Measurements from ENCODE around the gene LRRC49. TPM values are rescaled to one million over a fixed set of nuclear protein-coding genes. Genes with fewer than 3 reads are reported as not detected.

The LRRC49 gene
- total RNA-seq, 1 donor, result 18.1 TPM

DNA sequence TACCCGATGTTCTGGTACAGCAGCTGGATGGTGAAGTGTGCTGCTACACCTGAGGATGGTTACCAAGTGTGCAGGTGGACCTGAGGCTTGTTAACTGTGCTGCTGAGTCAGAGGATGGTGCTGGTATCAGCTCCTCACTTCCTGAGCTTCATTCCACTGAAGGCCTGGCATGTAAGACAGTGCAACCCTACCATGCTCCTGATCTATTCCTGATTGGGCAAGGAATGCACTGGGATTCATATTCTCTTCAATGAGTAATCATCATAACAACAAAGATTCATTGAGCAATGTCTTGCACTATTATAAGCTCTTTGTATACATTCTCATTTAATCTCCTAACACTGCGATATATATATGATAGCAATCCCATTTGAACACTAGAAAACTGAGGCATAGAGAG is 159.7 kb downstream of the LRRC49 start:
- peaks cover 65% of the 10 kb centered on the region for H3K4me1 ChIP-seq (ENCODE audit: insufficient read depth, low read length)
- H3K27ac ChIP-seq (ENCODE audit: low read depth, low read length), result peak overlapping the region; percentile 85
- H3K36me3 ChIP-seq (ENCODE audit: insufficient read depth, low read length), result no peaks in the 10 kb centered on the region
- H3K79me2 ChIP-seq (ENCODE audit: insufficient read depth, low read length), result no peaks in the 10 kb centered on the region
- DNase-seq (ENCODE audit: insufficient read length, low spot score, missing footprints), result peak; percentile 66
- H3K4me3 ChIP-seq (ENCODE audit: insufficient read depth, low read length), result no peak overlapping the region
- H2AFZ ChIP-seq (ENCODE audit: low read length), result no peak overlapping the region
- no peaks in the 10 kb centered on the region for H3K9me3 ChIP-seq (ENCODE audit: low read depth, low read length)
- TF ChIP-seq, protein P1, sequence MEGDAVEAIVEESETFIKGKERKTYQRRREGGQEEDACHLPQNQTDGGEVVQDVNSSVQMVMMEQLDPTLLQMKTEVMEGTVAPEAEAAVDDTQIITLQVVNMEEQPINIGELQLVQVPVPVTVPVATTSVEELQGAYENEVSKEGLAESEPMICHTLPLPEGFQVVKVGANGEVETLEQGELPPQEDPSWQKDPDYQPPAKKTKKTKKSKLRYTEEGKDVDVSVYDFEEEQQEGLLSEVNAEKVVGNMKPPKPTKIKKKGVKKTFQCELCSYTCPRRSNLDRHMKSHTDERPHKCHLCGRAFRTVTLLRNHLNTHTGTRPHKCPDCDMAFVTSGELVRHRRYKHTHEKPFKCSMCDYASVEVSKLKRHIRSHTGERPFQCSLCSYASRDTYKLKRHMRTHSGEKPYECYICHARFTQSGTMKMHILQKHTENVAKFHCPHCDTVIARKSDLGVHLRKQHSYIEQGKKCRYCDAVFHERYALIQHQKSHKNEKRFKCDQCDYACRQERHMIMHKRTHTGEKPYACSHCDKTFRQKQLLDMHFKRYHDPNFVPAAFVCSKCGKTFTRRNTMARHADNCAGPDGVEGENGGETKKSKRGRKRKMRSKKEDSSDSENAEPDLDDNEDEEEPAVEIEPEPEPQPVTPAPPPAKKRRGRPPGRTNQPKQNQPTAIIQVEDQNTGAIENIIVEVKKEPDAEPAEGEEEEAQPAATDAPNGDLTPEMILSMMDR (IDR thresholded peaks at IDR 0.05; ENCODE audit: extremely low read depth, low read depth, low read length), result no peak
- H4K20me1 ChIP-seq (ENCODE audit: insufficient read depth, low read length), result no peaks in the 10 kb centered on the region
- peak overlapping the region; percentile 5 for H3K4me2 ChIP-seq (ENCODE audit: insufficient read depth, low read length)
- no peaks in the 10 kb centered on the region for H3K27me3 ChIP-seq (ENCODE audit: insufficient read depth, low read length)

DNA sequence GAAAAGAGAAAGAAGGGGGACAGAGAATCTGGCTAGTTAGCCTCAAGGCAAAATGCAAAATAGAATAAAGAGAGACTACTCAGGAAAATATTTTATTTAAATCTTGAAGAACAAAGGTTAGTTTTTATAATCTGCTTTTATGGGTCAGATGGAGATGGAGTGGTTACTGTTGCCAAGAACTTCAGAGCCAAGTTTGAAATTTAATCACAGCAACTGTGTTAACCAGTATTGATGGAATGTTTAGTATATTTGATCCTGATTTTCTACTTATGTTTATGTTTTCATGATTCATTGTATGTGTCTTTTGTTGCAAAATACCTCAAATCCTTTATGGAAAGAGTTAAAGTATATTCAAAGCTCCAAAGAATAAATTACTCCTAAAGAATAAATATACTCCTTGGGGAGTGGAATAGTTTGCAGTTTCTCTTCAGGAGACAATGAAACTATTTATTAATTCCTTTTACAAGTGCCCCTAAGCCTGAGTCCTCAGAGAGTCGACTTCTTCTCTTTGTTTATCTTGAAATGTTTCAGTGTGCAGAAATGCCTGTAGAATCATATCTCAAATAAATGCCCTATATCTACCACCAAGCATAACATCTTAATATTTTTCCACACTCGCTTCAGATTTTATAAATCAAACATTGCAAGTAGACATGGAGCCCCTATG is 161.8 kb downstream of the LRRC49 start:
- H3K9me3 ChIP-seq (ENCODE audit: low read depth, low read length), result no peaks in the 10 kb centered on the region
- TF ChIP-seq, protein P1 (IDR thresholded peaks at IDR 0.05; ENCODE audit: extremely low read depth, low read depth, low read length), result no peak
- peak; percentile 36 for DNase-seq (ENCODE audit: insufficient read length, low spot score, missing footprints)
- no peak overlapping the region for H2AFZ ChIP-seq (ENCODE audit: low read length)
- H3K27ac ChIP-seq (ENCODE audit: low read depth, low read length), result peak overlapping the region; percentile 80
- H3K27me3 ChIP-seq (ENCODE audit: insufficient read depth, low read length), result no peaks in the 10 kb centered on the region
- peak overlapping the region; percentile 24 for H3K4me2 ChIP-seq (ENCODE audit: insufficient read depth, low read length)
- H3K4me1 ChIP-seq (ENCODE audit: insufficient read depth, low read length), result peaks cover 54% of the 10 kb centered on the region
- no peak overlapping the region for H3K4me3 ChIP-seq (ENCODE audit: insufficient read depth, low read length)
- no peaks in the 10 kb centered on the region for H4K20me1 ChIP-seq (ENCODE audit: insufficient read depth, low read length)
- no peaks in the 10 kb centered on the region for H3K79me2 ChIP-seq (ENCODE audit: insufficient read depth, low read length)
- H3K36me3 ChIP-seq (ENCODE audit: insufficient read depth, low read length), result no peaks in the 10 kb centered on the region

DNA sequence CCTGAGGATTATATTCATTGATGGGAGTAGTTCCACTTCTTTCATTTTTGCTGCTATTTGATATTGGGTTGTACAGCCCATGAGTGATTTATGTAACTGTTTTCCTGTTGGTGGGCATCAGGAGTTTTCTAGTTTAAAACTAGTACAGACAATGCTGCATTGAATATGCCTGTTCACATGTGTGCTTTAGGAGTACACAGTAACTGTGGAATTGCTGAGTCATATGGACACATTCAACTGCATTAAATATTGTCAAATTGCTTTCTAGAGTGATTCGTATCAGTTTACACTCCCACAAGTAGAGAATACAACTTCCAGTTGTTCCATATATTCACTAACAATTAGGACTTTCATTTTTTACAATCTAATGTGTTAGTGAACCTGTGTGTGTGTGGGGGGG is 162.8 kb downstream of the LRRC49 start:
- H3K36me3 ChIP-seq (ENCODE audit: insufficient read depth, low read length), result no peaks in the 10 kb centered on the region
- H3K4me1 ChIP-seq (ENCODE audit: insufficient read depth, low read length), result peaks cover 43% of the 10 kb centered on the region
- H3K4me3 ChIP-seq (ENCODE audit: insufficient read depth, low read length), result no peak overlapping the region
- H3K4me2 ChIP-seq (ENCODE audit: insufficient read depth, low read length), result no peak overlapping the region
- H3K27ac ChIP-seq (ENCODE audit: low read depth, low read length), result peak overlapping the region; percentile 26
- H2AFZ ChIP-seq (ENCODE audit: low read length), result no peak overlapping the region
- TF ChIP-seq, protein P1 (IDR thresholded peaks at IDR 0.05; ENCODE audit: extremely low read depth, low read depth, low read length), result no peak
- no peaks in the 10 kb centered on the region for H4K20me1 ChIP-seq (ENCODE audit: insufficient read depth, low read length)
- no peaks in the 10 kb centered on the region for H3K27me3 ChIP-seq (ENCODE audit: insufficient read depth, low read length)
- no peaks in the 10 kb centered on the region for H3K79me2 ChIP-seq (ENCODE audit: insufficient read depth, low read length)
- DNase-seq (ENCODE audit: insufficient read length, low spot score, missing footprints), result no peak
- no peaks in the 10 kb centered on the region for H3K9me3 ChIP-seq (ENCODE audit: low read depth, low read length)

DNA sequence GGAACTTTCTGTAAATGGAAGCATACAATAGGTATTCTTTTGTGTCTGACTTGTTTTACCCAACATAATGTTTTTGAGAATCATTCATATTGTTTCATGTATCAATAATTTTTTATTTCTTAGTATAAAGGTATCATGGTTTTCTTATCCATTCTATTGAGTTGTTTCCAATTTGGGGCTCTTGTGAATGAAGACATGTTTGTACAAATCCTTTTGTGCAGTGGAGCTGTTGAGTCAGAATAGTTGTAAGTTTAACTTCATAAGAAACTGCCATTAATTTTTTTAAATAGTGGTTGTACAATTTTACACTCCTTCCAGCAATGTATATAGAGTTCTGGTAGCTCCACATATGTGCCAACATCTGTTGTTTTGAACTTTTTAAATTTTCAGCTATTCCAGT is 163.5 kb downstream of the LRRC49 start:
- no peaks in the 10 kb centered on the region for H3K27me3 ChIP-seq (ENCODE audit: insufficient read depth, low read length)
- H3K4me2 ChIP-seq (ENCODE audit: insufficient read depth, low read length), result no peak overlapping the region
- H4K20me1 ChIP-seq (ENCODE audit: insufficient read depth, low read length), result no peaks in the 10 kb centered on the region
- H3K9me3 ChIP-seq (ENCODE audit: low read depth, low read length), result no peaks in the 10 kb centered on the region
- TF ChIP-seq, protein P1 (IDR thresholded peaks at IDR 0.05; ENCODE audit: extremely low read depth, low read depth, low read length), result no peak
- peaks cover 42% of the 10 kb centered on the region for H3K4me1 ChIP-seq (ENCODE audit: insufficient read depth, low read length)
- H3K27ac ChIP-seq (ENCODE audit: low read depth, low read length), result no peak overlapping the region
- H3K79me2 ChIP-seq (ENCODE audit: insufficient read depth, low read length), result no peaks in the 10 kb centered on the region
- H3K4me3 ChIP-seq (ENCODE audit: insufficient read depth, low read length), result no peak overlapping the region
- no peak for DNase-seq (ENCODE audit: insufficient read length, low spot score, missing footprints)
- no peak overlapping the region for H2AFZ ChIP-seq (ENCODE audit: low read length)
- no peaks in the 10 kb centered on the region for H3K36me3 ChIP-seq (ENCODE audit: insufficient read depth, low read length)

All from osteoblast (primary cell).